SK-N-SH (cell line): ENCODE results near the gene MED29. TPM values are rescaled to one million over a fixed set of nuclear protein-coding genes. Genes with fewer than 3 reads are reported as not detected.
A peak's percentile ranks its signal among the peaks of the same experiment; 100 is the strongest.

ENCODE experiments used
- CTCF ChIA-PET: fragments of 300-600, 350-600 bp; formaldehyde crosslinking; extraction: SDS; loops from one replicate; lab custom pipeline; 2021; lab: Yijun Ruan, JAX
- POLR2A ChIA-PET: fragments of 350-600 bp; sonication (Branson Sonifier 250); formaldehyde crosslinking; extraction: SDS; loops from one replicate; lab custom pipeline; 2020; ENCODE audit warnings: antibody characterized with exemption, inconsistent platforms; lab: Yijun Ruan, JAX
- DNase-seq: peaks from one replicate; pipeline ENCODE4 v3.0.0; 2012
- H2AFZ ChIP-seq: fragments of 200-600 bp; sonication (generic); 2 replicates; pipeline ENCODE4 v1.8.1; 2016; ENCODE audit warnings: antibody characterized with exemption, mild to moderate bottlenecking, low read depth
- H3F3A ChIP-seq: fragments of 200-600 bp; sonication (generic); replicated peaks from 2 replicates; pipeline ENCODE3; 2016; ENCODE audit warnings: antibody characterized with exemption, mild to moderate bottlenecking; ENCODE audit not compliant: insufficient read depth
- H3K27ac ChIP-seq, 2 experiments: fragments of 200-500 bp in 1 of 2; fragments of 200-600 bp in 1 of 2; sonication (Bioruptor generic) in 1 of 2; sonication (generic), shearing (Covaris generic) in 1 of 2; 2 replicates each; pipeline versions ENCODE4 v1.5.1 to v1.6.1; 2014 to 2016; ENCODE audit warnings: low read depth in 2 of 2, inconsistent platforms in 1 of 2, low read length in 1 of 2, mild to moderate bottlenecking in 1 of 2, mixed read lengths in 1 of 2
- H3K27me3 ChIP-seq: fragments of 200-600 bp; sonication (generic), shearing (Covaris generic); 2 replicates; pipeline ENCODE4 v1.6.1; 2016; ENCODE audit warnings: mixed run types; ENCODE audit not compliant: insufficient read depth
- H3K36me3 ChIP-seq, 2 experiments: fragments of 200-500 bp in 1 of 2; fragments of 200-600 bp in 1 of 2; sonication (Bioruptor generic) in 1 of 2; sonication (generic) in 1 of 2; replicated peaks in 1 of 2; 2 replicates each; pipeline versions ENCODE3 to v1.5.1; 2014 to 2016; ENCODE audit warnings: low read length in 1 of 2, mild to moderate bottlenecking in 1 of 2; ENCODE audit not compliant: insufficient read depth in 2 of 2, control insufficient read depth in 1 of 2
- H3K4me1 ChIP-seq, 2 experiments: fragments of 200-500 bp in 1 of 2; fragments of 200-600 bp in 1 of 2; sonication (Bioruptor generic) in 1 of 2; sonication (generic), shearing (Covaris generic) in 1 of 2; 2 replicates each; pipeline versions ENCODE4 v1.5.1 to v1.6.1; 2014 to 2016; ENCODE audit warnings: low read depth in 1 of 2, low read length in 1 of 2, mixed run types in 1 of 2; ENCODE audit not compliant: insufficient read depth in 2 of 2, control insufficient read depth in 1 of 2
- H3K4me2 ChIP-seq: fragments of 200-600 bp; sonication (generic), shearing (Covaris generic); 2 replicates; pipeline ENCODE4 v1.6.1; 2017; ENCODE audit warnings: mixed run types
- H3K4me3 ChIP-seq, 2 experiments: fragments of 200-500 bp in 1 of 2; fragments of 200-600 bp in 1 of 2; sonication (Bioruptor generic) in 1 of 2; sonication (generic), shearing (Covaris generic) in 1 of 2; 2 replicates each; pipeline versions ENCODE4 v1.5.1 to v1.8.1; 2014 to 2016; ENCODE audit warnings: low read depth in 2 of 2, inconsistent platforms in 1 of 2, low read length in 1 of 2, mild to moderate bottlenecking in 1 of 2, mixed read lengths in 1 of 2, moderate library complexity in 1 of 2
- H3K79me2 ChIP-seq: fragments of 200-600 bp; sonication (generic); 2 replicates; pipeline ENCODE4 v1.8.1; 2017; ENCODE audit warnings: mild to moderate bottlenecking; ENCODE audit not compliant: insufficient read depth
- H3K9ac ChIP-seq: fragments of 200-600 bp; sonication (generic); 2 replicates; pipeline ENCODE4 v1.6.1; 2017; ENCODE audit warnings: mixed run types
- H3K9me2 ChIP-seq: fragments of 200-600 bp; sonication (generic); 2 replicates; pipeline ENCODE4 v1.6.1; 2017; ENCODE audit warnings: mixed run types
- H3K9me3 ChIP-seq: fragments of 200-600 bp; sonication (generic); 2 replicates; pipeline ENCODE4 v1.6.1; 2017; ENCODE audit warnings: mixed run types, mild to moderate bottlenecking, moderate library complexity
- H4K20me1 ChIP-seq: fragments of 200-600 bp; sonication (generic); 2 replicates; pipeline ENCODE4 v1.6.1; 2017; ENCODE audit warnings: mild to moderate bottlenecking, mixed run types; ENCODE audit not compliant: insufficient read depth
- CTCF ChIP-seq: fragments of 200-600 bp; sonication (generic); IDR thresholded peaks from 2 replicates; pipeline ENCODE4 v1.6.1; 2017; ENCODE audit warnings: antibody characterized with exemption, mild to moderate bottlenecking, moderate library complexity
- ELF1 ChIP-seq: IDR thresholded peaks from 2 replicates; pipeline ENCODE4 v1.4.0; 2012
- EP300 ChIP-seq, 2 experiments: IDR thresholded peaks; 2 replicates each; pipeline versions ENCODE4 v1.4.0 to v1.6.1; 2012; ENCODE audit warnings: borderline replicate concordance in 1 of 2, low read depth in 1 of 2, low read length in 1 of 2
- EZH2phosphoT487 ChIP-seq: fragments of 200-600 bp; sonication (generic); IDR thresholded peaks from 2 replicates; pipeline ENCODE4 v1.6.1; 2017; ENCODE audit warnings: low read depth, mixed run types, mild to moderate bottlenecking, antibody characterized with exemption, moderate library complexity, borderline replicate concordance
- FOXJ3 ChIP-seq: sonication (generic); formaldehyde crosslinking; IDR thresholded peaks from 2 replicates; pipeline ENCODE4 v1.5.1; 2020; ENCODE audit warnings: mild to moderate bottlenecking, missing genetic modification reagents
- FOXM1 ChIP-seq: IDR thresholded peaks from 2 replicates; pipeline ENCODE4 v1.4.0; 2012; ENCODE audit warnings: low read depth, mild to moderate bottlenecking
- GABPA ChIP-seq: IDR thresholded peaks from 2 replicates; pipeline ENCODE4 v1.4.0; 2012; ENCODE audit warnings: low read depth, mild to moderate bottlenecking
- MAX ChIP-seq: IDR thresholded peaks from 2 replicates; pipeline ENCODE4 v1.4.0; 2012; ENCODE audit warnings: low read depth
- MXI1 ChIP-seq: IDR thresholded peaks from 2 replicates; pipeline ENCODE4 v1.6.1; 2012; ENCODE audit warnings: mild to moderate bottlenecking, low read depth, low read length, improper control_type of control experiment
- NRF1 ChIP-seq: IDR thresholded peaks from 2 replicates; pipeline ENCODE4 v1.6.1; 2012; ENCODE audit warnings: low read depth, mild to moderate bottlenecking, low read length
- PBX3 ChIP-seq: IDR thresholded peaks from 2 replicates; pipeline ENCODE4; 2012
- RAD21 ChIP-seq: IDR thresholded peaks from 2 replicates; pipeline ENCODE4 v1.6.1; 2012; ENCODE audit warnings: mild to moderate bottlenecking, low read length
- RCOR1 ChIP-seq: fragments of 150-350 bp; IDR thresholded peaks from 2 replicates; pipeline ENCODE4 v1.6.1; 2017; ENCODE audit warnings: antibody characterized with exemption, low read length
- REST ChIP-seq: IDR thresholded peaks from 2 replicates; pipeline ENCODE4 v1.6.1; 2012; ENCODE audit warnings: mild to moderate bottlenecking, low read depth, low read length, moderate library complexity
- RFX5 ChIP-seq: IDR thresholded peaks from 2 replicates; pipeline ENCODE4 v1.6.1; 2012; ENCODE audit warnings: mild to moderate bottlenecking, improper control_type of control experiment, low read length
- RXRA ChIP-seq: IDR thresholded peaks from 2 replicates; pipeline ENCODE4 v1.4.0; 2012; ENCODE audit warnings: low read depth, mild to moderate bottlenecking, borderline replicate concordance
- SIN3A ChIP-seq: IDR thresholded peaks from 2 replicates; pipeline ENCODE4 v1.6.1; 2012; ENCODE audit warnings: low read depth, mild to moderate bottlenecking, low read length, moderate library complexity, borderline replicate concordance
- SMC3 ChIP-seq: IDR thresholded peaks from 2 replicates; pipeline ENCODE4 v1.6.1; 2012; ENCODE audit warnings: low read depth, low read length, improper control_type of control experiment
- TAF1 ChIP-seq: IDR thresholded peaks from 2 replicates; pipeline ENCODE4 v1.6.1; 2012; ENCODE audit warnings: low read depth, mild to moderate bottlenecking, low read length, moderate library complexity, borderline replicate concordance
- TEAD4 ChIP-seq: IDR thresholded peaks from 2 replicates; pipeline ENCODE4 v1.4.0; 2012; ENCODE audit warnings: mild to moderate bottlenecking, borderline replicate concordance; ENCODE audit not compliant: insufficient read depth
- USF1 ChIP-seq: IDR thresholded peaks from 2 replicates; pipeline ENCODE4 v1.4.0; 2012; ENCODE audit warnings: low read depth, borderline replicate concordance
- USF2 ChIP-seq: fragments of 150-350 bp; IDR thresholded peaks from 2 replicates; pipeline ENCODE4 v1.6.1; 2017; ENCODE audit warnings: antibody characterized with exemption, low read length, low read depth, borderline replicate concordance
- YY1 ChIP-seq: IDR thresholded peaks from 2 replicates; pipeline ENCODE4 v1.4.0; 2012; ENCODE audit warnings: low read depth, mild to moderate bottlenecking
- WGBS: methylation state at CpG from one replicate; pipeline ENCODE4 v1.1.6; 2017; ENCODE audit warnings: low lambda C conversion rate; 5-methylcytosine and 5-hydroxymethylcytosine counted together
- polyA plus RNA-seq, 3 experiments: library from polyadenylated mRNA; depleted of rRNA; stranded (reverse); fragments of >200 nt; gene quantifications; 2 replicates each; pipeline ENCODE4 v1.2.3, GENCODE V29; 2012

The MED29 gene
- polyA plus RNA-seq, 1 of the 3 experiments (the other 2 are of a cell fraction) = 32.0 TPM

GRCh38 chr19:39435499-39436349 lies 44.5 kb downstream of the MED29 start, which contains the start of gene RPS16:
TSS of gene RPS16 (minus strand) at chr19:39435949. CDS start at chr19:39435895, 54 bp downstream.
- Histone ChIP-seq H3K9me3 (no peaks in the 10 kb centered on the region), H3K27me3 (no peaks in the 10 kb centered on the region), H3K4me2 (peak within 1 kb of the TSS; percentile 99), H3K9ac (peak within 1 kb of the TSS; percentile 99), H3K27ac (peak within 1 kb of the TSS; percentile 85 to 92), H3K9me2 (no peaks in the 10 kb centered on the region), H3K36me3 (peaks cover 21 to 33% of the 10 kb centered on the region in 2 experiments), H3K4me1 (peaks cover 15 to 17% of the 10 kb centered on the region in 2 experiments; a peak in 2 of 4 replicates), H2AFZ (no peak within 1 kb of the TSS; the same call in 1 of the 2 replicates), H4K20me1 (peaks cover 14% of the 10 kb centered on the region), H3K4me3 (peak within 1 kb of the TSS; percentile 68 to 100), H3K79me2 (peaks cover 25% of the 10 kb centered on the region), H3F3A (peaks cover 42% of the 10 kb centered on the region)
- ChIA-PET CTCF (interaction anchor here (0.7 to 3.4 kb wide), 15 partner anchors 9 to 116 kb away, joined by 3 to 18 read pairs (median 3); partner anchors contain the start of genes EID2, EID2B, PAF1 and PLEKHG2), POLR2A (interaction anchor here (0.6 to 1.7 kb wide), 28 partner anchors 9 to 1061 kb away, joined by 3 to 39 read pairs (median 5); partner anchors contain the start of genes DYRK1B, EID2B, FBL and MED29)
- 1% methylated on average over 43 of the region's 61 CpGs for WGBS
- DNase-seq = peak; percentile 95
- TF ChIP-seq YY1 (peak; percentile 60), REST (peak; percentile 61), SMC3 (no peak), RAD21 (no peak), TAF1 (peak; percentile 99), CTCF (no peak), FOXJ3 (CRISPR knock-in tag) (no peak), ELF1 (peak; percentile 82), FOXM1 (no peak), PBX3 (peak; percentile 25; the same call in 1 of the 2 replicates), GABPA (peak; percentile 90), RCOR1 (peak; percentile 9; the same call in 1 of the 2 replicates), EP300 (IDR thresholded peaks at IDR 0.05; ENCODE audit: borderline replicate concordance in 1 of 2, low read depth in 1 of 2, low read length in 1 of 2) (peak in 1 of 2 experiments; percentile 32; a peak in 2 of 4 replicates), MXI1 (peak; percentile 98), USF2 (no peak), NRF1 (peak; percentile 81), SIN3A (peak; percentile 95), RFX5 (0 out of 2 replicates have a peak, but pooled peaks have one; percentile 21), EZH2phosphoT487 (no peak), TEAD4 (no peak), USF1 (peak; percentile 21; the same call in 1 of the 2 replicates), RXRA (no peak), MAX (peak; percentile 96)
